ENCODE measurements around the gene FBXO15. TPM values are rescaled to one million over a fixed set of nuclear protein-coding genes. Genes with fewer than 3 reads are reported as not detected.

Gene FBXO15
- total and polyA plus RNA-seq, 2 of the 13 experiments (the other 11 are each of a cell fraction or from before 2014, with no cell fraction given): 0.09 to 0.12 TPM

DNA sequence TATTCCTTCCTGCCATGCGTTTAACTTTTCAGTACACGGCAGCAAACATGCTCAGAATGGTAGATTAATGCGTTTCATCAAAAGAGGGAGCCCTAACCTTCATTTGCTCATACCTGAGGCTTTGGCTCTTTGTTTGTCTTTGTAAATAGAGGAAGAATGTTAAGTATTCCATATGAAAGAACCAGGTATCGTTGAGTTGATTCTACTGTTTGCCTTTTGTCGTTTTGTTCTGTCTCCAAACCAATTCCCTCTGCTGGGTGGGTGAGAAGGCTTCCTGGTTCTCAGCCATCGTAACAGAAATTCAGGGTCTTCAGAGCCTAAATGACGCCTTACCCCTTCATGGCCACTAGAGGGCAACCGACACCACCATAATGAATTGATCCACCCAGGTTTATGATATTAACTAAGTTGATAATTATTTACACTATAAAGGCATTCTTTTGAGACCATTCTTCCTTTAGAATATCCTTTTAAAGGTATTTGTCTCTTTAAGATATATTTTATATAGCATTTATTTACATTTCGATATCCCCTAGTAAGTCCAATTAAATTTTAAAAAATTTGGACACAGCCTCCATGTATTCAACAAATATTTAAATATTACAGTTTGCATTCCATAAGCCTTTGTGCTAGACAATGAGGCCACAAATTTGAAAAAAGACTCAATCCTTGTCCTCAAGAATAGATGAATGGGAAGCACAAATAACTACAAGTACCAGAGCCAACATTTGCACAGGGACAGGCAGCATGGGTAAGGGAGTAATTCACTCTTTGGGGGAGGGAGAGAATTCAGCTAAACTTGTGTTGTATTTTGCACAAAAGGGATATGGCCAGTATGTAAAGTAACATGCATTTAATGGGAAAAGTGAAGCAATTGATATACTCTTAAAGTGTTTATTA, 48.8 kb upstream of the FBXO15 start:
- intact Hi-C loops (cut with micrococcal nuclease; ENCODE audit: unreplicated experiment): loop anchor here (1.0 to 2.0 kb wide), 7 partner anchors 46 to 356 kb away; no protein-coding TSS in a partner anchor
- H3K27me3 ChIP-seq (ENCODE audit: control insufficient read depth in 1 of 2, insufficient read depth in 2 of 2, low read length in 2 of 2): peaks cover 0 to 2% of the 10 kb centered on the region in 2 experiments; a peak in 2 of 5 replicates
- peak overlapping the region; percentile 97 for H2AFZ ChIP-seq (ENCODE audit: low read length)
- H3K79me2 ChIP-seq (ENCODE audit: insufficient read depth, low read length): no peaks in the 10 kb centered on the region
- no peaks in the 10 kb centered on the region for H4K20me1 ChIP-seq (ENCODE audit: insufficient read depth, low read length)
- peak; percentile 76 for DNase-seq (ENCODE audit: low spot score)
- H3K4me2 ChIP-seq (ENCODE audit: low read depth, low read length): peak overlapping the region; percentile 78
- BruUV-seq (replicated peaks): no TSS peak
- WGBS (ENCODE audit: low lambda C conversion rate): 2% methylated on average over 9 of the region's 9 CpGs
- peak overlapping the region; percentile 22; the same call in 1 of the 2 replicates for H3K9ac ChIP-seq (ENCODE audit: insufficient read depth, low read depth, low read length)
- POLR2A ChIA-PET: no interaction called here
- in situ Hi-C loops (cut with HindIII; ENCODE audit: extremely low pct_ligation_motif_present, low pct_unique_long_range_greater_than_20kb): loop anchor here (5.0 to 25.0 kb wide), 4 partner anchors 96 to 358 kb away; partner anchors contain the start of genes CNDP2 and CYB5A
- CTCF ChIA-PET (ENCODE audit: low intra/inter-chr PET ratio, low total read pairs): interaction anchor here (1.3 to 3.1 kb wide), 5 partner anchors 94 to 298 kb away, joined by 3 to 57 read pairs (median 14); no protein-coding TSS in a partner anchor
- peak; percentile 93 for FAIRE-seq
- no peaks in the 10 kb centered on the region for H3K36me3 ChIP-seq (replicated peaks in 1 of 2; ENCODE audit: control insufficient read depth in 1 of 2, insufficient read depth in 2 of 2, low read length in 2 of 2)
- H3K9me3 ChIP-seq (ENCODE audit: low read length): no peaks in the 10 kb centered on the region
- H3K4me1 ChIP-seq (ENCODE audit: insufficient read depth, low read length): peaks cover 49% of the 10 kb centered on the region
- peak; percentile 72 for ATAC-seq
- no peak overlapping the region for H3K27ac ChIP-seq (ENCODE audit: extremely low read length, insufficient read depth, low read length)
- peak overlapping the region; percentile 9 to 53 (median 25); a peak in 3 of 6 replicates for H3K4me3 ChIP-seq (replicated peaks in 1 of 3; ENCODE audit: insufficient read depth in 1 of 3, low read depth in 2 of 3, low read length in 3 of 3)
- peak; percentile 79 for TF ChIP-seq MIXL1 (CRISPR knock-in tag; IDR thresholded peaks at IDR 0.05)
- 0 out of 2 replicates have a peak, but pooled peaks have one; percentile 51 for TF ChIP-seq KLF11 (CRISPR knock-in tag; IDR thresholded peaks at IDR 0.05)
- no peak; the same call in 1 of the 2 replicates for TF ChIP-seq SAP130 (CRISPR knock-in tag; IDR thresholded peaks at IDR 0.05; ENCODE audit: low read depth)
- TF ChIP-seq ZNF382 (CRISPR knock-in tag; IDR thresholded peaks at IDR 0.05; ENCODE audit: borderline replicate concordance): no peak
- TF ChIP-seq ASH2L (IDR thresholded peaks at IDR 0.05; ENCODE audit: insufficient read length, low read depth, low read length): peak; percentile 44
- TF ChIP-seq JUN (CRISPR knock-in tag; IDR thresholded peaks at IDR 0.05): no peak
- TF ChIP-seq, protein P1, sequence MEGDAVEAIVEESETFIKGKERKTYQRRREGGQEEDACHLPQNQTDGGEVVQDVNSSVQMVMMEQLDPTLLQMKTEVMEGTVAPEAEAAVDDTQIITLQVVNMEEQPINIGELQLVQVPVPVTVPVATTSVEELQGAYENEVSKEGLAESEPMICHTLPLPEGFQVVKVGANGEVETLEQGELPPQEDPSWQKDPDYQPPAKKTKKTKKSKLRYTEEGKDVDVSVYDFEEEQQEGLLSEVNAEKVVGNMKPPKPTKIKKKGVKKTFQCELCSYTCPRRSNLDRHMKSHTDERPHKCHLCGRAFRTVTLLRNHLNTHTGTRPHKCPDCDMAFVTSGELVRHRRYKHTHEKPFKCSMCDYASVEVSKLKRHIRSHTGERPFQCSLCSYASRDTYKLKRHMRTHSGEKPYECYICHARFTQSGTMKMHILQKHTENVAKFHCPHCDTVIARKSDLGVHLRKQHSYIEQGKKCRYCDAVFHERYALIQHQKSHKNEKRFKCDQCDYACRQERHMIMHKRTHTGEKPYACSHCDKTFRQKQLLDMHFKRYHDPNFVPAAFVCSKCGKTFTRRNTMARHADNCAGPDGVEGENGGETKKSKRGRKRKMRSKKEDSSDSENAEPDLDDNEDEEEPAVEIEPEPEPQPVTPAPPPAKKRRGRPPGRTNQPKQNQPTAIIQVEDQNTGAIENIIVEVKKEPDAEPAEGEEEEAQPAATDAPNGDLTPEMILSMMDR (CRISPR knock-in tag; IDR thresholded peaks at IDR 0.05): peak; percentile 84
- TF ChIP-seq SRSF1 (optimal IDR thresholded peaks at IDR 0.05; ENCODE audit: low read depth, low read length): no peak
- TF ChIP-seq, protein P2, sequence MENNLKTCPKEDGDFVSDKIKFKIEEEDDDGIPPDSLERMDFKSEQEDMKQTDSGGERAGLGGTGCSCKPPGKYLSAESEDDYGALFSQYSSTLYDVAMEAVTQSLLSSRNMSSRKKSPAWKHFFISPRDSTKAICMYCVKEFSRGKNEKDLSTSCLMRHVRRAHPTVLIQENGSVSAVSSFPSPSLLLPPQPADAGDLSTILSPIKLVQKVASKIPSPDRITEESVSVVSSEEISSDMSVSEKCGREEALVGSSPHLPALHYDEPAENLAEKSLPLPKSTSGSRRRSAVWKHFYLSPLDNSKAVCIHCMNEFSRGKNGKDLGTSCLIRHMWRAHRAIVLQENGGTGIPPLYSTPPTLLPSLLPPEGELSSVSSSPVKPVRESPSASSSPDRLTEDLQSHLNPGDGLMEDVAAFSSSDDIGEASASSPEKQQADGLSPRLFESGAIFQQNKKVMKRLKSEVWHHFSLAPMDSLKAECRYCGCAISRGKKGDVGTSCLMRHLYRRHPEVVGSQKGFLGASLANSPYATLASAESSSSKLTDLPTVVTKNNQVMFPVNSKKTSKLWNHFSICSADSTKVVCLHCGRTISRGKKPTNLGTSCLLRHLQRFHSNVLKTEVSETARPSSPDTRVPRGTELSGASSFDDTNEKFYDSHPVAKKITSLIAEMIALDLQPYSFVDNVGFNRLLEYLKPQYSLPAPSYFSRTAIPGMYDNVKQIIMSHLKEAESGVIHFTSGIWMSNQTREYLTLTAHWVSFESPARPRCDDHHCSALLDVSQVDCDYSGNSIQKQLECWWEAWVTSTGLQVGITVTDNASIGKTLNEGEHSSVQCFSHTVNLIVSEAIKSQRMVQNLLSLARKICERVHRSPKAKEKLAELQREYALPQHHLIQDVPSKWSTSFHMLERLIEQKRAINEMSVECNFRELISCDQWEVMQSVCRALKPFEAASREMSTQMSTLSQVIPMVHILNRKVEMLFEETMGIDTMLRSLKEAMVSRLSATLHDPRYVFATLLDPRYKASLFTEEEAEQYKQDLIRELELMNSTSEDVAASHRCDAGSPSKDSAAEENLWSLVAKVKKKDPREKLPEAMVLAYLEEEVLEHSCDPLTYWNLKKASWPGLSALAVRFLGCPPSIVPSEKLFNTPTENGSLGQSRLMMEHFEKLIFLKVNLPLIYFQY (CRISPR knock-in tag; IDR thresholded peaks at IDR 0.05; ENCODE audit: borderline replicate concordance): no peak
- TF ChIP-seq SALL1 (CRISPR knock-in tag; IDR thresholded peaks at IDR 0.05): peak; percentile 34; the same call in 1 of the 2 replicates
- TF ChIP-seq ZNF841 (CRISPR knock-in tag; IDR thresholded peaks at IDR 0.05; ENCODE audit: borderline replicate concordance): no peak
- TF ChIP-seq, protein P3, sequence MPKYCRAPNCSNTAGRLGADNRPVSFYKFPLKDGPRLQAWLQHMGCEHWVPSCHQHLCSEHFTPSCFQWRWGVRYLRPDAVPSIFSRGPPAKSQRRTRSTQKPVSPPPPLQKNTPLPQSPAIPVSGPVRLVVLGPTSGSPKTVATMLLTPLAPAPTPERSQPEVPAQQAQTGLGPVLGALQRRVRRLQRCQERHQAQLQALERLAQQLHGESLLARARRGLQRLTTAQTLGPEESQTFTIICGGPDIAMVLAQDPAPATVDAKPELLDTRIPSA (CRISPR knock-in tag; IDR thresholded peaks at IDR 0.05; ENCODE audit: borderline replicate concordance): no peak
- no peak for TF ChIP-seq RXRA (CRISPR knock-in tag; IDR thresholded peaks at IDR 0.05)
- no peak for TF ChIP-seq XRCC5 (optimal IDR thresholded peaks at IDR 0.05; ENCODE audit: low read length)
- no peak for TF ChIP-seq ZFP90 (CRISPR knock-in tag; IDR thresholded peaks at IDR 0.05; ENCODE audit: borderline replicate concordance)
- no peak for TF ChIP-seq ZNF10 (CRISPR knock-in tag; IDR thresholded peaks at IDR 0.05; ENCODE audit: borderline replicate concordance, low read depth)
